Psoas muscle (tissue), 8 donors: ENCODE data around the gene RNF157. TPM values are rescaled to one million over a fixed set of nuclear protein-coding genes. Genes with fewer than 3 reads are reported as not detected.

Experiments
- ATAC-seq, 4 donors: fragments of 200-7000 bp; cut with Tn5 transposase; one replicate each; pipeline ENCODE4 v1.9.1; 2020; ENCODE audit warnings: moderate library complexity in 3 of 4, mild to moderate bottlenecking in 2 of 4
- DNase-seq, 2 donors: peaks; one replicate each; pipeline ENCODE4 v3.0.0-alpha.2; 2020
- H3K27ac ChIP-seq: fragments of 200-600 bp; one replicate; pipeline ENCODE4 v1.8.0; 2022
- H3K27me3 ChIP-seq, 3 donors: fragments of 200-600 bp in 1 of 3; one replicate each; pipeline versions ENCODE4 v1.6.1 to v1.8.0; 2013 to 2022; ENCODE audit warnings: low read length in 2 of 3, mild to moderate bottlenecking in 2 of 3, moderate library complexity in 1 of 3; ENCODE audit not compliant: insufficient read depth in 3 of 3
- H3K36me3 ChIP-seq, 2 donors: fragments of 200-600 bp in 1 of 2; one replicate each; pipeline versions ENCODE4 v1.6.1 to v1.8.0; 2013 to 2022; ENCODE audit warnings: low read depth in 1 of 2, mild to moderate bottlenecking in 1 of 2, moderate library complexity in 1 of 2; ENCODE audit not compliant: insufficient read depth in 1 of 2
- H3K4me1 ChIP-seq: fragments of 200-600 bp; one replicate; pipeline ENCODE4 v1.8.0; 2022
- H3K4me3 ChIP-seq: fragments of 200-600 bp; one replicate; pipeline ENCODE4 v1.8.0; 2022; ENCODE audit warnings: mild to moderate bottlenecking
- H3K9me3 ChIP-seq: fragments of 200-600 bp; one replicate; pipeline ENCODE4 v1.8.0; 2022
- CTCF ChIP-seq: fragments of 200-600 bp; IDR thresholded peaks from one replicate; pipeline ENCODE4 v1.8.0; 2022; ENCODE audit warnings: antibody characterized with exemption
- WGBS, 3 donors: extraction: QIAGEN DNeasy Blood & Tissue Kit; methylation state at CpG; one replicate each; pipeline versions ENCODE4 v1.1.6 to v1.1.7; 2013; 5-methylcytosine and 5-hydroxymethylcytosine counted together
- intact Hi-C, 2 donors: fragments of 100-400 bp; cut with DNase I; formaldehyde crosslinking; loops; one replicate each; pipeline versions ENCODE4 v1.11.0 to v1.14.2; 2022
- polyA plus RNA-seq, 3 donors: library from polyadenylated mRNA; stranded (reverse); fragments of 200-250 nt; gene quantifications; one replicate each; pipeline ENCODE4 v1.2.3, GENCODE V29; 2013
- total RNA-seq, 4 donors: library from RNA; stranded (reverse); fragmentation: NEBNext Ultra II Directional in 2 of 4; extraction: Animal tissue kit (Norgen Biotek cat#: 25700) in 2 of 4; gene quantifications; one replicate each; pipeline versions ENCODE4 v1.2.1 to v1.2.4, GENCODE V29; 2021 to 2023
- donor health status: healthy with polysubstance abuse.
- donor health status: DM: no; HTN: no; CAD: no; lungs with moderate emphysema.
- donor health status: Bipolar disorder and iron deficiency.
- donor health status: healthy.
- donor health status: DM: yes; HTN: yes; CAD: no.
- donor health status: DM: no; HTN: no; CAD: no.
- donor health status: DM: no; HTN: no; CAD: no.
- donor health status: DM: yes; HTN: yes; CAD: no.

The RNF157 gene
- total and polyA plus RNA-seq, 7 donors = 14.9 to 90.1 (median 69.3) TPM

- no peak for TF ChIP-seq CTCF
- H3K27ac ChIP-seq = no peak overlapping the region
- H3K36me3 ChIP-seq = no peaks in the 10 kb centered on the region
- intact Hi-C loops = no loop called here
- H3K4me1 ChIP-seq = no peaks in the 10 kb centered on the region
- no peak for DNase-seq
- no peaks in the 10 kb centered on the region for H3K9me3 ChIP-seq
- WGBS, 3 donors = 86 to 94% (median 93%) methylated on average over 1 of the region's 1 CpG
- no peak for ATAC-seq
- no peak overlapping the region for H3K4me3 ChIP-seq
- no peaks in the 10 kb centered on the region for H3K27me3 ChIP-seq
These were observed 114.4 kb downstream of the RNF157 start for GRCh38 chr17:76125922-76126321.

- intact Hi-C loops = no loop called here
- no peak overlapping the region for H3K4me3 ChIP-seq
- no peaks in the 10 kb centered on the region for H3K4me1 ChIP-seq
- H3K9me3 ChIP-seq = no peaks in the 10 kb centered on the region
- H3K27me3 ChIP-seq = no peaks in the 10 kb centered on the region
- 81 to 85% (median 84%) methylated on average over 5 of the region's 5 CpGs for WGBS, 3 donors
- ATAC-seq (no peak), DNase-seq (no peak)
- H3K27ac ChIP-seq = no peak overlapping the region
- no peaks in the 10 kb centered on the region for H3K36me3 ChIP-seq
- TF ChIP-seq CTCF = no peak
These were observed 115.0 kb downstream of the RNF157 start for GRCh38 chr17:76125391-76125675.

GRCh38 chr17:76124582-76125390 is 115.5 kb downstream of the RNF157 start:
- intact Hi-C loops = loop anchor here in 1 of 2 donors (5.0 kb wide), 1 partner anchor 173 kb away; no protein-coding TSS in a partner anchor
- Histone ChIP-seq H3K4me1 (no peaks in the 10 kb centered on the region), H3K27me3 (no peaks in the 10 kb centered on the region), H3K36me3 (no peaks in the 10 kb centered on the region), H3K4me3 (no peak overlapping the region), H3K27ac (no peak overlapping the region), H3K9me3 (no peaks in the 10 kb centered on the region)
- no peak for TF ChIP-seq CTCF
- no peak for DNase-seq
- no peak for ATAC-seq
- WGBS, 3 donors = 80 to 89% (median 87%) methylated on average over 21 to 22 of the region's 22 CpGs

GRCh38 chr17:76123749-76124581 is 116.3 kb downstream of the RNF157 start:
- H3K9me3 ChIP-seq = no peaks in the 10 kb centered on the region
- TF ChIP-seq CTCF = no peak
- H3K4me1 ChIP-seq = no peaks in the 10 kb centered on the region
- H3K36me3 ChIP-seq = no peaks in the 10 kb centered on the region
- intact Hi-C loops = loop anchor here (2.0 to 5.0 kb wide), 2 partner anchors 57 to 173 kb away; no protein-coding TSS in a partner anchor
- WGBS, 3 donors = 67 to 83% (median 79%) methylated on average over 9 of the region's 9 CpGs
- H3K27ac ChIP-seq = no peak overlapping the region
- DNase-seq (no peak), ATAC-seq (no peak)
- H3K4me3 ChIP-seq = no peak overlapping the region
- no peaks in the 10 kb centered on the region for H3K27me3 ChIP-seq
